NCI-H774 (cell line): ENCODE data around the gene IL26.

Source experiments
- DNase-seq: peaks from one replicate; lab custom pipeline; 2025; lab: John Stamatoyannopoulos, UW

IL26 gene

GRCh38 chr12:68225576-68226476 lies at the start of gene IL26:
Gene IL26, minus strand, starts transcription at chr12:68225810. Its CDS starts 54 bp downstream, at chr12:68225756.
- no peak for DNase-seq

GRCh38 chr12:68272732-68273131 lies 47.1 kb upstream of the IL26 start:
- DNase-seq, result no peak

GRCh38 chr12:68271346-68271745 lies 45.7 kb upstream of the IL26 start:
- DNase-seq, result no peak

GRCh38 chr12:68270358-68270757 lies 44.7 kb upstream of the IL26 start:
- no peak for DNase-seq

GRCh38 chr12:68269779-68270178 lies 44.2 kb upstream of the IL26 start:
- DNase-seq, result no peak

GRCh38 chr12:68268967-68269366 lies 43.4 kb upstream of the IL26 start:
- DNase-seq, result no peak

GRCh38 chr12:68267892-68268396 lies 42.3 kb upstream of the IL26 start:
- no peak for DNase-seq

- DNase-seq, result no peak
Measured at GRCh38 chr12:68264857-68265256, 39.2 kb upstream of the IL26 start.

- no peak for DNase-seq
Measured at GRCh38 chr12:68264158-68264855, 38.7 kb upstream of the IL26 start.

GRCh38 chr12:68263366-68263765 lies 37.8 kb upstream of the IL26 start:
- no peak for DNase-seq

- no peak for DNase-seq
Measured at GRCh38 chr12:68261896-68262295, 36.3 kb upstream of the IL26 start.

- DNase-seq, result no peak
Measured at GRCh38 chr12:68260153-68260552, 34.5 kb upstream of the IL26 start.

- no peak for DNase-seq
Measured at GRCh38 chr12:68259318-68259940, 33.8 kb upstream of the IL26 start.

- DNase-seq, result no peak
Measured at GRCh38 chr12:68253504-68253903, 27.9 kb upstream of the IL26 start, which contains the start of gene IL22. Gene IL22, minus strand, starts transcription at chr12:68253604. Its CDS starts 156 bp downstream, at chr12:68253448.

- no peak for DNase-seq
Measured at GRCh38 chr12:68252077-68252476, 26.5 kb upstream of the IL26 start.

- DNase-seq, result no peak
Measured at GRCh38 chr12:68250454-68250853, 24.8 kb upstream of the IL26 start.

GRCh38 chr12:68247785-68248184 lies 22.2 kb upstream of the IL26 start:
- no peak for DNase-seq

GRCh38 chr12:68246350-68246749 lies 20.7 kb upstream of the IL26 start:
- DNase-seq, result no peak

- no peak for DNase-seq
Measured at GRCh38 chr12:68245180-68246021, 19.8 kb upstream of the IL26 start.

GRCh38 chr12:68242777-68243176 lies 17.2 kb upstream of the IL26 start:
- DNase-seq, result no peak

- DNase-seq, result no peak
Measured at GRCh38 chr12:68240975-68241374, 15.4 kb upstream of the IL26 start.

GRCh38 chr12:68240079-68240478 lies 14.5 kb upstream of the IL26 start:
- no peak for DNase-seq
